NCI-H1417 (cell line): ENCODE measurements around the gene THSD7A.

ENCODE experiments used
- DNase-seq, 3 experiments: peaks; one replicate each; lab custom pipeline; 2025; lab: John Stamatoyannopoulos, UW

Gene THSD7A

DNA sequence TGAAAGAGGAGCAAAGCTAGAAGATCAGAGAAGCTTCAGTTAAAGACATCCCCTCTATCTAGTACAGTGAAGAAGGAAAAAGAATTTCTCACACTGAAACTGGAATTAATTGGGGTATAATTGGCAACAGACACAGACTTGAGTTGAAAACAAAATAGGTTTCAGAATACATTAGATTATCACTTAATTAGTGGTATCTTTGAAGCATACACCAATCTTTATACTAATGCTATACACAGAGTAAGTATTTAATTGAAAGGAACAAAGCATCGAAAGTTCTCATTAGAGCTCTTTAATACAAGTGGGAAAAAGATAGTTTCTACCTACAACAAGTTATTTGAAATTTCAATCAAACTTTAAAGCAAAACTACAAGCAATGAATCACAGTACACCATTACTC lies 128.2 kb downstream of the THSD7A start:
- DNase-seq, result no peak

DNA sequence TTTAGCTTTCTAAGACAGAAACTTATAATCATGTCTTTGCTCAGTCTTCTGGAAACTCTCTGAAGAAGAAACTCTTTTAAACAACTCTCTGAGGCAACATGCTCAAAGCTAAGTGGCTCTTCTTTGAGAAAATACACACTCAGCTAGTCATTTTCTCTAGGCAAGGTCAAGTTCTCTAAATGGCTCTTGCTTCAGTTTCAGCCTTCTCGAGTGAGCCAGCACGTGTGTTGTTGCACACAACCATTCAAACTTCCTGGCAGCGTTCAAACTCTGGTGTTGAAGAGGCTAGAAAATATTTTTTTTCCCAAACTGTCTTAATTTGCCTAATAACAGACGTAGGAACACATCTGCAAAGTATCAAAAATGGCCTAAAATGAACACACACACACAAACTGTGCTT lies 129.1 kb downstream of the THSD7A start:
- DNase-seq, result peak in 1 of 3 experiments; percentile 42

DNA sequence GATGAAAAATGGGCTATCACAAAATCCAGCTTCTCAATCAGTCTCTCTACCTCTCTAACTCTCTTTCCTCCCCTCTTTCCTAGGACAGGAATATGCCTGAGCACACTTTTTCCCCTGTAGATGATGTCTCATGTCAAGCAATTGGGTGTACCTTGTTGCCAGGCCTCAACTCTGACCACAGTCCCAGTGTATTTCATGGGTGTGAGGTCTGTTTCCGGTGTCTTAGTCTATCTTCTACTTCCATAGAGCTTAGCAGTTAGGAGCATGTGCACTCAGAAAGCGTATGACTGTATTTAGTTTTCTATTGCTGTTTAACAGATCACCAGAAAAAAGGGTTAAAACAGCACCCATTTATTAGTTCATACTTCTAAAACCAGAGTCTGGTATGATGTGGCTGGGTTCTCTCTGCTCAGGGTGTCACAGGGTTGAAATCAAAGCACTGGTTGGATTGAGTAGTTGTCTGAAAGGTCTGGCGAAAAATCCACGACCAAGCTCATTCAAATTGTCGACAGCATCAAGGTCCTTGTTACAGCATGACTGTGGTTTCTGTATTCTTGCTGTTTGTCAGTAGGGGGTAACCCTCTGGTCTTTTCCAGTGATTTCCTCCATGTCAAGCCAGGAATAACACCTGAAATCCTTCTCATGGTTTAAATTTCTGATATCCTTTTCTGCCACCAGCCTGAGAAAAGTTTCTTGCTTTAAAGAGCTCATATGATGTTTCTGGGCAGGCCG lies 130.0 kb downstream of the THSD7A start:
- peak in 1 of 3 experiments; percentile 29 for DNase-seq

DNA sequence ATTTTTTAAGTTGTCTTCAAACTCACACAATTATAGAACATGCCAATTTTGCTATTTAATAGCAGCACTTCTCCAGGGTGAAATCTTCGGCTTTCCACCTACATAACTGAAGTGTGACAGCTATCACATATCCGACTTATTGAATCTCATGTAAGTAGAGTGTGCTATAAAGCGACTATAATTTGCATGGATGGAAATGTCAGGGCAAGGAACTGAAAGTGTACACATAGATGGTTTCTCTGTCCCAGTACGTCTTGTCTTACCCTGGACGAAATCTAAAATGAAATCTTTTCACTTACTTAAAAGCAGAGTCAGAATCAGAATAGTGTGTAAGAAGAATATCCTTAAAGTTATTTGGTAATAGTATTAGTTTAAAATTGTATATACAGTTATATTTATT lies 132.3 kb downstream of the THSD7A start:
- no peak for DNase-seq

DNA sequence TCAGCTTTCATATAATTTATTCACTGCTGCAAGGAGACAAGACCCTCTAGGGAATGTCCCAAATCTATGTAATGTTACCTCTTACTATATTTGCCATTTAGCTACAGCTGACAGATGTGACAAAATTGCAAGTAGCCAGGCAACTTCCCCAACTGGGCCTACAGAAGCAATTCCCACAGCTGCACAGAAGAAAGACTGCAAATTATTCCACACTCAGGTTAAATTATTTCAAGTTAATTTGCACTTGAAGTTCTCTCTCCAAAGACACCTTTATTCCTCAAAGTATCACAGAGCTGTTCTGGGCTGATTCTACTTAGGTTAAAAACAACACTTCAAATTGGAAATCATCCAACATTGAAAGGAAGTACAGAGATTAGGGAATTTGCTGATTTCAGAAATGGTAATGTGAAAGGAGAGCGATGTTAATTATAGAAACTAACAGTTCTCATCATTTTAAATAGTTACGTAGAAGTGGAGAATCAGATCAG lies 133.6 kb downstream of the THSD7A start:
- DNase-seq, result peak in 2 of 3 experiments; percentile 17 to 24

DNA sequence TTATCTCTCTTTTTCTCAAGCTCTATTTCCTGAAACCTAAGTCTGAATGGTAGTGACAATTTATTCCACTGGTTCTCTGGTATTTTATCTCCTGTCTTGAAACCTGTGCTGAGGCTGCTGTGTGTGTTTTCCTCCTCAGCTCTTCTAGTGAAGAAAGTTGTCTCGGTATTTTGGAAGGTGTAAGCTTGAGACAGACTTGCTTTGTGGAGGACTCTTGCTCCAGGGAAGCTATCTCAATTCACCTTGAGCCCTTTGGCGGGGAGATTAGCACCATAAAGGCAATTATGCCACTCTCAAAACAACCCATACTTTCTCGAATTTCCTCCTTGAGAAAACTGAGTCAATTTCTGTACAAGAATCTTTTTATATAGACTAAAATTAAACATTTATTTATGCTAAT lies 141.6 kb downstream of the THSD7A start:
- no peak for DNase-seq

DNA sequence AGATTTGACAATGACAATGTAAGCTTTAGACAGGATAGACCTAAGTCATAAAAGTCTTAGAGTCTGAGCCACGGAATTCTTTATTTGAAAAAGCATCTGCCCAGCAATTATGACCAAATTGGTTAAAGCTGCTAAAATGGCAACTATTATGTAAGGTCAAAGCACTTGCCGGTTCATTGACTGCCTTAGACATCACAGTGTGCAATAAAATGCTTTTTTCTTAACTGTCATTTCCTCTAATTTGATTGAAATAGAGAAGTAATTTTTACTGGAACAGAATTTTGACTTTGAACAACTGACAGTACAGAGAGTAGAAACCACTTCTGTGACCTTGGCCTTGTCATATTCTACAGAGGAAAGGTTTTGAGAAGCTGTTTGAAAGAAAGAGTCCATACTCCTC lies 142.9 kb downstream of the THSD7A start:
- DNase-seq, result no peak

DNA sequence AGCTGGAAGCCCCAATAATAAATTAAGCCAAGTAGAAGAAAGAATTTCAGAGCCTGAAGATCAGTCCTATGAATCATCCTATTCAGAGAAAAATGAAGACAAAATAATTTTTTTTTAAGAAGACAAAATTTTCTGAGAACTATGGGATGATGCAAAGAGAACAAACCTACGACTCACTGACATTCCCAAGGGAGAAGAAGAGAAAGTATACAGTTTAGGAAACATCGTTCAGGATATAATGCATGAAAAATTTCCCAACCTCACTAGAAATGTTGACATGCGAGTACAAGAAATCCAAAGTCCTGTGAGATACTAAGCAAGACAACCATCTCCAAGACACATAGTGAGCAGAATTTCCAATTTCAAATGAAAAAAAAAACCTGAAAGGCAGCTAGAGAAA lies 150.5 kb downstream of the THSD7A start:
- no peak for DNase-seq

DNA sequence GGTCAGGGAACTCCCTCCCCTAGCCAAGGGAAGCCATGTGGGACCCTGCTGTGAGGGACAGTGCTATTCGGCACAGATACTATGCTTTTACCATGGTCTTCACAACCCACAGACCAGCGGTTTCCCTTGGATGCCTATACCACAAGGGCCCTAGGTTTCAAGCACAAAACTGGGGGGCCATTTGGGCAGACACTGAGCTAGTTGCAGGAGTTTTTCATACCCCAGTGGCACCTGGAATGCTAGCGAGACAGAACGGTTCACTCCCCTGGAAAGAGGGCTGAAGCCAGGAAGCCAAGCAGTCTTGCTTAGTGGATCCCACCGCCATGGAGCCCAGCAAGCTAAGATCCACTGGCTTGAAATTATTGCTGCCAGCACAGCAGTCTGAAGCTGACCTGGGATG lies 156.8 kb downstream of the THSD7A start:
- no peak for DNase-seq

DNA sequence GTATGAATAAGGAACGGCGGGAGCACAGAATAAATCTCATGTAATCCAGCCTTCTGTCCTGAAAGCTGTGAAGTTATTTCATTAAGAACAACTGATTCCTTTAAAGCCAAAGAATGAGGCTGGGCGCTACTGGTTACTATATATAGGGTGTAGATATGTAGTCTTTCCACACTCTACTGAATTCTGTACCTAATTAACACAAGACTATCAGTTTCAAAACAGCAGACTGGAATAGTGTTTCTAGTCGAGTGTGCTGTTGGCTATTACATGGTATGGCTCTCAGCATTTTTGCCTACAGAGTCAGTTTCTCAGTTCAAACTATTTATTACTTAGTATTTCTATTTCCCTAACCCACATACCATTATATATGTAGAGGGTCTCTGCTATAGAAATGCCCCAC lies 163.3 kb downstream of the THSD7A start:
- no peak for DNase-seq

DNA sequence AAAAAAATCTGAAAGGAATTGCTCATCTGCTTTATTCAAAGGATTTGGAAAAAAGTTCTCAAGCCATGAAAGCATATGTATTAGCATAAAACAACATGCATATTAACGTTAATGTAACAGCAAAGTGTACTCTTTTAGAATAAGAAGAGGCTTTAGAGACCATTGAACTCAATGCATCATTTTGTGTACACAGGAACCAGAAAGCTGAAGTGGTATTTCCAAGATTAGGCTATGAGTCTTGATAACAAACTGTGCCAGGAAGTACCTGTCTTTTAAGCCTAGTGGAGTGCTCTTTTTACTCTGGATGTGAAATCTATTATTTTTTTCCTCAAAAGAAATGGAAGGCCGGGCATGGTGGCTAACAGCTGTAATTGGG lies 164.2 kb downstream of the THSD7A start:
- DNase-seq, result peak in 1 of 3 experiments; percentile 32

DNA sequence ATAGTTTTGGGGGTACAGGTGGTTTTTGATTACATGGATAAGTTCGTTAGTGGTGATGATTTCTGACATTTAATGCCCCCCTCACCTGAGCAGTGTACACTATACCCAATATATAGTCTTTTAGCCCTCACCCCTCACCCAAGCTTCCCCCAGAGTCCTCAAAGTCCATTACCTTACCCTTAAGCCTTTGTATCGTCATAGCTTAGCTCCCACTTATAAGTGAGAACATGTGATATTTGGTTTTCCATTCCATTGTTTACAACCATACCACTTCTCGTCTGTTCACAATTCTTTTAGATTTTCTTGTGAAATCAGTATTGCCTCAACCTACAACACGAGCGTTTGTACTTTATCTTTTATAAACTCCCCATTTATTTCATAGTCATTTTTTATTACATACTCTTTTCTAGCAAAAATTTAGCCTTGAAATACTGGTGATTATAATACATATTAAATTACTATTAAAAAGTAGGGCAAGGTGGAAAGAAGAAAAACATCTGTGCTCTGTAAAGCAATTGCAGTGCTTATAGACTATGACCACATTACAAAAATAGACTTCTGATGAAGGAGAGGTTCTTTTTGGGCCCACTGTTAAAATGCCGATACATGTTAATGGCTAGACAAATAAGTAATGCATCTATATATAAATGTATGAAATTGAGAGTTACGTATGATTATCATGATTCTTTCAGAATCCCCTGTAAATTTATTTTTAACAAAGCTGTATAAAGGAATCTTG lies 164.8 kb downstream of the THSD7A start:
- no peak for DNase-seq

DNA sequence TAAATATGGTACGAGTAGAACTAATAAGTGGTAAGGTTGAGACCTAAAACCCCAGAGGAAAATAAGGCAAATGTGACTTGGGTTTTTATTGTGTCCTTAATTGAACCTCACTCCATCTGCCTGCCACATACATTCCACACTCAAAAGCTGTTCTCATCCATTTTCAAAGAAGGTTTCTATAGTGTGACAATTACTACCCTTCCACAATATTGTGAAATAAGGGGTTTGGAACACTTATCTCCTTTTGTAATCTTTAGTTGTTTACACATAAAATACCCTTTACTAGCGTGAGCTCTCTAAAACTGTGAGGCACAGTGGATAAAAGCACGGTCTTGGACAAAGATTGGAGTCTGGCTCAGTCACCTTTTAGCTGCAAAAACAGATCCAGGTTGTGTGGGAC lies 166.6 kb downstream of the THSD7A start:
- DNase-seq, result peak; percentile 59 to 86 (median 60)

DNA sequence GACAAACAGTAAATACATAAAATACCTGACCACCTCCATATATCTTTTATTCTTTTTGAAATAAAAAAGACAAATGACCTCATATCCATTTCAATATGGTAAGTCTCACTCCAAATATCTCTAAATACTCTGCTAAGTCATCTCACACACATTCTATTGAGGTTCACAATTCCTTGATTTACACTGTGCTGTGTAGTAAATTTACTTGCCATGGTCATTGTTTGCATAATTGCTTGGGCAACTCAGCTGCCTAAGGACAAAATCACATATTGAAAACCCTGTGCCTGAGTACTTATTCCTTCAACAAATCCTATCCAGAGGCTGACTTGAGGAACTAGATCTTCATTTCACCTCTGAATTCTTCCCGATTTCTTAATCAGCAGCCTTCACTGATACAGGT lies 176.4 kb downstream of the THSD7A start:
- peak in 1 of 3 experiments; percentile 23 for DNase-seq

DNA sequence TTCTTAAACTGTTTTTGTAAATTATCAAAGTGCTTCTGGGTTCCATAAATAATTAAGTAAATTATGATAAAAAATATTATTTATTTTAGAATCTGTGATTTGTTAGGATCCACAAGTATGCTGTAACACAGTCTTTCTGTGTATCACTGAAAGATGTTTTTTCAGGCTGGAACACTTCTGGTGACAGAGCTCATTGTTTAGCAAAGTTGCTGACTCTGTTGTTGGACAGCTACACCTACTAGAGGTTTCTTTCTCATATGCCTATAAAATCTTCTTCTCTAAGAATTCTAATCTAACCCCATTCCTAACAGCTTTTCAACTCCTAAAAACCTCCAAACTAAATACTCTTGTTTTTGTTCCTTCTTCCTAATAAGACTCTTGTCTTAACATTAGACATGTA lies 176.8 kb downstream of the THSD7A start:
- DNase-seq, result no peak

DNA sequence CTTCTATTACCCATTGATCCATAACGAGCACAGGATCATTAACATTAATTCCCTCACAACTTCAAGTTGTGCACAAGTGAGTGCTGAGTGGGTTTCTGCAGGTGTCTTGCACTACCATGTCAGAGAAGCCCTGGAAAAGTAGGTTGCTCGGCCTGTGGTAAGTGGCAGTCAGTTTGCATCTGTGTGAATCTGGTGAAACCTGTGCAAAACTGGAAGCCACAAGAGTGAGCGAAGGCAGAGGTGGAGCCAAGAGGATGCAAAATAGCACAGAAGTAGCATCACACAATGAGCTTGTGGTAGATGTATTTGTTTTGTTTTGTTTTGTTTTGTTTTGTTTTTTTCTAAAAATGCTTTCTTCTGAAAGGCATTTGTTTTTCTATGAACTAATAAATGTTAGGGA lies 181.5 kb downstream of the THSD7A start:
- no peak for DNase-seq

DNA sequence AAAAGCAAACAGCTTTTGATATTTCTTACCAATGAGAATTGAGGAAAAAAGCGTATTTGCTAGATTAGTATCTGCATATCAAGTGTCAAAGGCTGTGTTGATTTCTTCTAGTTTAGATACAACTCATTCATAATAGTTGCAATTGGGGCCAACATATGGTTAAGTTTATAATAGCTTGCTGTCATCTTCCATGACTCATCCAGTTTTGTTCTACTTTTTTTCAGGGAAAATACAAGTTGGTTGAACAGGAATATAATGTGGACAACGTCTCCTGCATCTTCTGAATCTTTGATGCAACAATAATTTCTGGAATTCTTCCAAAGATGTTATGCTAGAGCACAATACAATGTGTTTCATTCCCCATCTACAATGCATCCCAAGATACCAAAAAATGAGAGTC lies 182.0 kb downstream of the THSD7A start:
- no peak for DNase-seq

DNA sequence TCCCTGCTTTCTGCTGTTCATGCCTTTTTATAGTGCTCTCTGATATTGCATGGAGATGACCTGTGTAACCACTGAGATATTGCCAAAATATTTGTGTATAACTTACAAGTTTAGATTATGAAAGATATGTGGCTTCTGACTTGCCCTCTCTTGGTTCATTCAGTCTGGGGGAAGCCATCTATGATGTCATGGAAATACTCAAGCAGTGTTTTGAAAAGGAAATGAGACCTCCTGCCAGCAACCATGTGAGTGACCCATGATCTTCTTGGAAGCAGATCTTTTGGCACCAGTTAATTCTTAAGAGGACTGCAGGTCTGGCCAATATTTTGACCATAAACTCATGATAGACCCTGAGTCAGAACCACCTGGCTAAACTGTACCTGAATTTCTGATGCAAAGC lies 183.0 kb downstream of the THSD7A start:
- DNase-seq, result no peak

DNA sequence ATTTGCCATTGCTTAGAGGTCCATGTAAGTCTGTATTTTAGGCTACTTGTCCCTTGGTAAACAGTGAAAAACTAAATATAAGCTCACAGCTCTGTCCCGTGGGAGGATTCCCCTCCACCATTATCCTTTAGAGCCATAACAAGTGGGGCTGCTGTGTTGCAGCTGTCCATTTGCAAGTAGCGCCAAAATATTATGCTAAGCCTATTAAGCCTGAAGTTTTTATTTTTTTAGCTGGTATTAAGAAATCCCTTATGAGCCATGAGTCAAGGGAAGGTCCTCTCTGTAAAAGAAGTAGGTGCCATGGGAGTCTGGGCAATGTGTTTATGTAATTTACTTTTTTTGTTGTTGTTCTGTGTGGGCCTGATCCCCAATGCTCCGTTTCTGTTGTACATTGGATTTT lies 183.9 kb downstream of the THSD7A start:
- DNase-seq, result no peak

DNA sequence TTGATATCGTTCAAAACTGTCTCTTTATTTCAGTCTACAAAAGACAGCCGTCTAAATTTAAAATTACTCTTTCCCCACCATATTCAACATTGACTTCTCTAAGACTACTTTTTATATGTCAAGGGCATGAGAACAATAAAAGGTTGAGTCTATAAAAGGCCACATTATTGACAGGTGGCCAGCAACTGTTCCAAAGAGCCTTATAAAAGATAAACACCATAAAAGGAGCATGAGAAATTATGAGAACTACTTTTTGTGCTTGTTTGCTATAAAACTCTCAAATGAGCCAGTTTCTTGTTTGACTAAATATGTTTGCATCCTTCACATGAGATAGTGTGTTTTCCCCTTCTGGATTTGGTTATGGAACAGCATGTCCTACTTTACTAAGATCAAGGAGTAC lies 189.2 kb downstream of the THSD7A start:
- DNase-seq, result peak in 2 of 3 experiments; percentile 21 to 41

DNA sequence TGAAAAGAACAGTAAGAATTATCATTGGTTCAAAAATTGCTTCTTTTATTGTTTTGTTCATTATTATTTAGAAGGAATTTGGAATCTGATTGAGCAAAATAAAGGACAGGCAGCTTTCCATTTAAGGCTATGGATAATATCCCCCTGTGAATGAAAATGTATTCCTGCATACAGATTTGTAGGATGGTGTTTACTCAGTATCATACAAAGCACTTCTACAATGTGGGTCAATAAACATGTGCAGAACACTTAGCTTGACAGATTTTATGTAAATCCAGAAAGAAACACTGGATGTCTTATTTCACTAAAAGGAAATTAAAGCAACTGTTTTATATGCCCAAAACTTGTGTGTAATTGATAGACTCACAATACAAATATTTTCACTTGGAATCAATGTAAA lies 189.7 kb downstream of the THSD7A start:
- peak in 2 of 3 experiments; percentile 26 to 47 for DNase-seq

DNA sequence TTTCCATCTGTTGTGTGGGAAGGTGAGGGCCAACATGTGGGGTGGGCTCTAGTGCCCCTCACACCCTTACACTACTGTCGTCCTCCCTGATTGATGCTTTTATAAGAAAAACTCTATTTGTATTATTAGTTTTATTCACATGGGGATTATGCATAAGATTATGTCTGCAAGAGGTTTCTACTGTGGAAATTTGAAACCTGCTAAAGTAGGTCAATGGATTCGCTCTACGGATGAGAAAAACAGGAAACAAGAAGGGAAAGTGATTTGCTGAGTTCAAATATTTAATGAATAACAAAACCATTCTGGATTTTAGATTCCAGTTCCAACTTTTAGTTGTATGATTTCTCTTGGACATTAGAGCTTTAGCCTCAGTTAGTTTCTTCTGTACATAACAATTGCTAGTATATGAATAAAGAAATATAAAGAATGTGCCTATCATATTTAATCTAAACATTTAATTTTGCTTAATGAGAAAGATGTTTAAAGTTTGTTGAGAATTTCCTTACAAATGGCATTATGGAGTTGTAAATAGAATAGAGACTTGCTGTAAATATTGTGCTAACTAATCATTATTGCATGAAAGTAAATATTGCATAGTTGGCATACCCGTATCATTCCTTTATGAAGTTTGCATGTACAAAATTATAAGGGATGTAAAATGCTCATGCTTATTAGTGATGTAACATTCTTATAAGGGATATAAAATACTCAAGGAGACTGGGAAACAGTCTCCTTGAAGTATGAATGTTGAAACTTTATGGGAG lies 193.8 kb downstream of the THSD7A start:
- DNase-seq, result no peak

DNA sequence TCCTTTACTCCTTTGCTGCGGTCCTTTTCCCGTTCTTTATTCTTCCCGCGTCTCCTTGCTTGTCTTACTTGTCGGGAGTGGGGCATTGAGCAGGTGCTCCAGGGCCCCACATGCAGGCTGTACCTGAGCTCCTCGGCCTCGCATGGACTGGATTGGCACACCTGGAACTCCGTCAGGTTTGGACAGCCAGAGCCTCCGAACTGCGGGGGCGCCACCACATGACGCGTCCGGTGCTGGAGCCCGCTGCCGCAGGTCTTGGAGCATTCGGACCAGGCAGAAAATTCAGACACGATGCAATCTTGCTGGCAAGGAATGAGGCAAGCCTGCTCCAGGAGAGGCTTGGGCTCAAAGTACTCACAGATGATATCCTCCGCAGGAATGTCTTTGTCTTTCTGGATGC lies 195.7 kb downstream of the THSD7A start:
- DNase-seq, result no peak
